Mesodermal cell (in vitro differentiated cells): Measurements from ENCODE around the gene CCNF.
"Not testable (repeated sequence)": the region's sequence is repeated elsewhere in the genome, so short reads cannot be mapped to it uniquely, and the experiment has no call there.

ENCODE experiments used
- H3K27ac ChIP-seq: 2 replicates; pipeline ENCODE4 v1.7.0; 2013; ENCODE audit warnings: mild to moderate bottlenecking, low read depth, low read length, moderate library complexity; ENCODE audit not compliant: severe bottlenecking
- H3K36me3 ChIP-seq: 2 replicates; pipeline ENCODE4 v1.7.1; 2013; ENCODE audit warnings: mild to moderate bottlenecking, low read length, moderate library complexity; ENCODE audit not compliant: control insufficient read depth, insufficient read depth
- H3K4me1 ChIP-seq: one replicate; pipeline ENCODE4 v1.7.1; 2013; ENCODE audit warnings: mild to moderate bottlenecking, low read length; ENCODE audit not compliant: insufficient read depth, control insufficient read depth, poor library complexity, severe bottlenecking
- H3K4me3 ChIP-seq: 2 replicates; pipeline ENCODE4 v1.7.0; 2013; ENCODE audit warnings: low read length, control low read depth, mild to moderate bottlenecking; ENCODE audit not compliant: insufficient read depth, poor library complexity, severe bottlenecking; ENCODE audit errors: extremely low read depth
- H3K9me3 ChIP-seq: 2 replicates; pipeline ENCODE4 v1.7.1; 2013; ENCODE audit warnings: mild to moderate bottlenecking, low read length, moderate library complexity; ENCODE audit not compliant: control insufficient read depth
- WGBS, 2 experiments: methylation state at CpG; one replicate each; pipeline ENCODE4 v1.1.5; 2013; ENCODE audit warnings: missing lambda C conversion rate in 2 of 2; ENCODE audit not compliant: insufficient coverage in 2 of 2; 5-methylcytosine and 5-hydroxymethylcytosine counted together

Gene CCNF

GRCh38 chr16:2428051-2428783 is 1.0 kb upstream of the CCNF start:
- Histone ChIP-seq H3K4me1 (no peaks in the 10 kb centered on the region), H3K36me3 (peaks cover 23% of the 10 kb centered on the region), H3K27ac (peak overlapping the region; percentile 36), H3K4me3 (peak overlapping the region; percentile 47), H3K9me3 (no peaks in the 10 kb centered on the region)
- WGBS, 2 experiments = 30 to 34% methylated on average over 20 to 25 of the region's 28 CpGs

- no peaks in the 10 kb centered on the region for H3K9me3 ChIP-seq
- H3K27ac ChIP-seq = peak overlapping the region; percentile 36
- H3K4me1 ChIP-seq = no peaks in the 10 kb centered on the region
- 2 to 3% methylated on average over 19 to 23 of the region's 24 CpGs for WGBS, 2 experiments
- peak overlapping the region; percentile 47 for H3K4me3 ChIP-seq
- H3K36me3 ChIP-seq = peaks cover 28% of the 10 kb centered on the region
These were observed 538 bp upstream of the CCNF start for GRCh38 chr16:2428784-2429033.

- Histone ChIP-seq H3K9me3 (no peaks in the 10 kb centered on the region), H3K27ac (peak overlapping the region; percentile 16), H3K36me3 (peaks cover 38% of the 10 kb centered on the region), H3K4me1 (no peaks in the 10 kb centered on the region), H3K4me3 (peak overlapping the region; percentile 93)
- WGBS, 2 experiments = 8% methylated on average over 45 of the region's 46 CpGs
These were observed 770 bp downstream of the CCNF start for GRCh38 chr16:2429771-2430663.

- no peak overlapping the region for H3K27ac ChIP-seq
- no peaks in the 10 kb centered on the region for H3K9me3 ChIP-seq
- H3K4me3 ChIP-seq = no peak overlapping the region
- H3K4me1 ChIP-seq = no peaks in the 10 kb centered on the region
- H3K36me3 ChIP-seq = peaks cover 57% of the 10 kb centered on the region
- 92 to 94% methylated on average over 6 of the region's 6 CpGs for WGBS, 2 experiments
These were observed 3.0 kb downstream of the CCNF start for GRCh38 chr16:2432286-2432685.

- H3K36me3 ChIP-seq = peaks cover 62% of the 10 kb centered on the region
- H3K9me3 ChIP-seq = no peaks in the 10 kb centered on the region
These were observed 3.7 kb downstream of the CCNF start for GRCh38 chr16:2432801-2433505.

GRCh38 chr16:2435236-2435635 is 6.0 kb downstream of the CCNF start:
- not testable (repeated sequence) for H3K27ac ChIP-seq, H3K9me3 ChIP-seq, H3K4me1 ChIP-seq, H3K4me3 ChIP-seq
- WGBS, 2 experiments = 78 to 80% methylated on average over 1 to 2 of the region's 4 CpGs
- peaks cover 84% of the 10 kb centered on the region for H3K36me3 ChIP-seq

More at GRCh38 chr16:2432801-2433505, 3.7 kb downstream of the CCNF start:
- WGBS, 2 experiments = 96 to 99% methylated on average over 13 to 14 of the region's 15 CpGs
- Histone ChIP-seq H3K27ac (no peak overlapping the region), H3K4me1 (no peaks in the 10 kb centered on the region), H3K4me3 (no peak overlapping the region)

GRCh38 chr16:2436110-2436509 is 6.9 kb downstream of the CCNF start:
- peaks cover 87% of the 10 kb centered on the region for H3K36me3 ChIP-seq
- no peak overlapping the region for H3K4me3 ChIP-seq
- 89 to 99% methylated on average over 9 of the region's 9 CpGs for WGBS, 2 experiments
- H3K27ac ChIP-seq = no peak overlapping the region
- no peaks in the 10 kb centered on the region for H3K9me3 ChIP-seq
- no peaks in the 10 kb centered on the region for H3K4me1 ChIP-seq

- Histone ChIP-seq H3K9me3 (no peaks in the 10 kb centered on the region), H3K36me3 (peaks cover 79% of the 10 kb centered on the region), H3K27ac (no peak overlapping the region), H3K4me3 (no peak overlapping the region), H3K4me1 (no peaks in the 10 kb centered on the region)
- 96 to 98% methylated on average over 24 of the region's 24 CpGs for WGBS, 2 experiments
These were observed 8.0 kb downstream of the CCNF start for GRCh38 chr16:2437032-2437790.

- Histone ChIP-seq H3K36me3 (peaks cover 71% of the 10 kb centered on the region), H3K4me3 (no peak overlapping the region), H3K27ac (no peak overlapping the region), H3K4me1 (no peaks in the 10 kb centered on the region), H3K9me3 (no peaks in the 10 kb centered on the region)
- WGBS, 2 experiments = 98 to 99% methylated on average over 14 of the region's 14 CpGs
These were observed 8.9 kb downstream of the CCNF start for GRCh38 chr16:2438121-2438520.

- Histone ChIP-seq H3K9me3 (no peaks in the 10 kb centered on the region), H3K27ac (no peak overlapping the region), H3K4me1 (no peaks in the 10 kb centered on the region), H3K36me3 (peaks cover 70% of the 10 kb centered on the region), H3K4me3 (no peak overlapping the region)
- 94 to 96% methylated on average over 11 of the region's 11 CpGs for WGBS, 2 experiments
These were observed 10.4 kb downstream of the CCNF start for GRCh38 chr16:2439598-2439997.
